ENCODE results near the gene SRBD1.
A peak's percentile ranks its signal among the peaks of the same experiment; 100 is the strongest.

Gene SRBD1

GRCh38 chr2:45611020-45611859 lies at the start of gene SRBD1:
SRBD1 (minus strand) TSS chr2:45611267; CDS start chr2:45605441, 5,826 bp downstream.
- peak; percentile 93 for DNase-seq

GRCh38 chr2:45654250-45654649 lies 43.2 kb upstream of the SRBD1 start:
- no peak for DNase-seq

GRCh38 chr2:45653122-45653913 lies 42.3 kb upstream of the SRBD1 start:
- DNase-seq: no peak

- DNase-seq: peak; percentile 11
Observed at GRCh38 chr2:45652090-45653031, 41.3 kb upstream of the SRBD1 start.

- peak; percentile 55 for DNase-seq
Observed at GRCh38 chr2:45651415-45652089, 40.5 kb upstream of the SRBD1 start, which contains the start of gene PRKCE. PRKCE (plus strand) TSS chr2:45651675.

- peak; percentile 87 for DNase-seq
Observed at GRCh38 chr2:45650851-45651414, 39.9 kb upstream of the SRBD1 start.

GRCh38 chr2:45649858-45650811 lies 39.1 kb upstream of the SRBD1 start:
- DNase-seq: peak; percentile 48

- no peak for DNase-seq
Observed at GRCh38 chr2:45649462-45649857, 38.4 kb upstream of the SRBD1 start.

- DNase-seq: no peak
Observed at GRCh38 chr2:45648636-45649035, 37.6 kb upstream of the SRBD1 start.

GRCh38 chr2:45647986-45648520 lies 37.0 kb upstream of the SRBD1 start:
- DNase-seq: no peak

GRCh38 chr2:45647356-45647755 lies 36.3 kb upstream of the SRBD1 start:
- DNase-seq: no peak

GRCh38 chr2:45646289-45646688 lies 35.2 kb upstream of the SRBD1 start:
- no peak for DNase-seq

GRCh38 chr2:45643543-45644542 lies 32.8 kb upstream of the SRBD1 start:
- DNase-seq: peak; percentile 60

GRCh38 chr2:45643095-45643494 lies 32.0 kb upstream of the SRBD1 start:
- DNase-seq: no peak

GRCh38 chr2:45640576-45640975 lies 29.5 kb upstream of the SRBD1 start:
- no peak for DNase-seq

GRCh38 chr2:45637440-45637839 lies 26.4 kb upstream of the SRBD1 start:
- DNase-seq: no peak

GRCh38 chr2:45636008-45636407 lies 24.9 kb upstream of the SRBD1 start:
- no peak for DNase-seq

GRCh38 chr2:45634223-45634622 lies 23.2 kb upstream of the SRBD1 start:
- no peak for DNase-seq

GRCh38 chr2:45631955-45632354 lies 20.9 kb upstream of the SRBD1 start:
- DNase-seq: no peak
